Stimulated activated naive B cell treated with anti-CD40 and anti-IgM and Interleukin-4, amounts not matched to agents 10 μg/mL and 1 μg/mL and 100 μg/mL, for 72 hours (primary cell): ENCODE measurements around the gene UGT1A5.

Experiments
- ATAC-seq, 2 donors: fragments of 150-1000 bp; cut with Tn5 transposase; replicated peaks; 2 replicates each; pipeline ENCODE4 v1.10.0; 2021; ENCODE audit warnings: moderate library complexity in 1 of 2
- DNase-seq: peaks from one replicate; pipeline ENCODE4 v3.0.0; 2021
- H3K27ac Mint-ChIP-seq: one replicate; pipeline ENCODE4 v1.8.0; 2022; ENCODE audit warnings: mild to moderate bottlenecking, mixed read lengths
- H3K27me3 Mint-ChIP-seq, 2 donors: one replicate each; pipeline ENCODE4 v1.8.0; 2022; ENCODE audit warnings: mixed read lengths in 2 of 2
- H3K36me3 Mint-ChIP-seq, 2 donors: one replicate each; pipeline ENCODE4 v1.8.0; 2022; ENCODE audit warnings: mixed read lengths in 2 of 2, mild to moderate bottlenecking in 1 of 2
- H3K4me1 Mint-ChIP-seq, 2 donors: one replicate each; pipeline ENCODE4 v1.8.0; 2022; ENCODE audit warnings: mixed read lengths in 2 of 2, mild to moderate bottlenecking in 1 of 2
- H3K4me3 Mint-ChIP-seq, 2 donors: one replicate each; pipeline ENCODE4 v1.8.0; 2022; ENCODE audit warnings: mild to moderate bottlenecking in 2 of 2, mixed read lengths in 2 of 2, moderate library complexity in 1 of 2
- H3K9me3 Mint-ChIP-seq, 2 donors: one replicate each; pipeline ENCODE4 v1.8.0; 2022; ENCODE audit warnings: mixed read lengths in 2 of 2, mild to moderate bottlenecking in 1 of 2

Gene UGT1A5

GRCh38 chr2:233712611-233713261 is at the start of gene UGT1A5:
Gene UGT1A5, plus strand, starts transcription at chr2:233712907. Its CDS starts 85 bp downstream, at chr2:233712992.
- no peak for DNase-seq
- Mint-ChIP-seq H3K4me3 (no peak within 1 kb of the TSS), H3K27ac (peak within 1 kb of the TSS; percentile 16), H3K36me3 (no peaks in the 10 kb centered on the region), H3K9me3 (no peaks in the 10 kb centered on the region), H3K4me1 (peaks cover 7 to 9% of the 10 kb centered on the region in 2 donors), H3K27me3 (peaks cover 19 to 28% of the 10 kb centered on the region in 2 donors)
- no peak for ATAC-seq

- DNase-seq (no peak), ATAC-seq (no peak)
- Mint-ChIP-seq H3K4me1 (no peaks in the 10 kb centered on the region), H3K9me3 (peaks cover 0 to 6% of the 10 kb centered on the region in 2 donors), H3K4me3 (no peak overlapping the region), H3K27ac (no peak overlapping the region), H3K36me3 (no peaks in the 10 kb centered on the region), H3K27me3 (peaks cover 22 to 24% of the 10 kb centered on the region in 2 donors)
Observed at GRCh38 chr2:233663911-233664310, 48.8 kb upstream of the UGT1A5 start.

- DNase-seq, result no peak
- no peak for ATAC-seq
- Mint-ChIP-seq H3K4me3 (no peak overlapping the region), H3K27me3 (peaks cover 8 to 21% of the 10 kb centered on the region in 2 donors), H3K27ac (no peak overlapping the region), H3K9me3 (peaks cover 0 to 8% of the 10 kb centered on the region in 2 donors), H3K36me3 (no peaks in the 10 kb centered on the region), H3K4me1 (no peaks in the 10 kb centered on the region)
Observed at GRCh38 chr2:233668605-233669260, 44.0 kb upstream of the UGT1A5 start.

GRCh38 chr2:233671290-233672161 is 41.2 kb upstream of the UGT1A5 start, which contains the start of gene UGT1A9:
Gene UGT1A9, plus strand, starts transcription at chr2:233671898. Its CDS starts 37 bp downstream, at chr2:233671935.
- H3K4me1 Mint-ChIP-seq, result no peaks in the 10 kb centered on the region
- H3K27me3 Mint-ChIP-seq, result peaks cover 8 to 22% of the 10 kb centered on the region in 2 donors
- no peak within 1 kb of the TSS for H3K27ac Mint-ChIP-seq

GRCh38 chr2:233672886-233673285 is 39.8 kb upstream of the UGT1A5 start:
- Mint-ChIP-seq H3K27me3 (peaks cover 8 to 29% of the 10 kb centered on the region in 2 donors), H3K9me3 (peaks cover 0 to 8% of the 10 kb centered on the region in 2 donors), H3K4me1 (no peaks in the 10 kb centered on the region), H3K36me3 (no peaks in the 10 kb centered on the region), H3K27ac (no peak overlapping the region), H3K4me3 (no peak overlapping the region)
- DNase-seq, result no peak
- ATAC-seq, result no peak

More at GRCh38 chr2:233671290-233672161, 41.2 kb upstream of the UGT1A5 start, which contains the start of gene UGT1A9:
- no peak within 1 kb of the TSS for H3K4me3 Mint-ChIP-seq
- H3K9me3 Mint-ChIP-seq, result peaks cover 0 to 8% of the 10 kb centered on the region in 2 donors
- H3K36me3 Mint-ChIP-seq, result no peaks in the 10 kb centered on the region
- DNase-seq, result no peak
- ATAC-seq, result no peak

GRCh38 chr2:233673896-233674295 is 38.8 kb upstream of the UGT1A5 start:
- DNase-seq (no peak), ATAC-seq (no peak)
- Mint-ChIP-seq H3K4me1 (no peaks in the 10 kb centered on the region), H3K9me3 (peaks cover 0 to 2% of the 10 kb centered on the region in 2 donors), H3K36me3 (no peaks in the 10 kb centered on the region), H3K4me3 (no peak overlapping the region), H3K27me3 (peaks cover 8 to 25% of the 10 kb centered on the region in 2 donors), H3K27ac (no peak overlapping the region)

GRCh38 chr2:233674314-233674713 is 38.4 kb upstream of the UGT1A5 start:
- H3K9me3 Mint-ChIP-seq, result peaks cover 0 to 2% of the 10 kb centered on the region in 2 donors
- no peak overlapping the region for H3K27ac Mint-ChIP-seq
- no peaks in the 10 kb centered on the region for H3K4me1 Mint-ChIP-seq
- no peak for DNase-seq
- no peak overlapping the region for H3K4me3 Mint-ChIP-seq
- no peak for ATAC-seq
- no peaks in the 10 kb centered on the region for H3K36me3 Mint-ChIP-seq
- peaks cover 8 to 28% of the 10 kb centered on the region in 2 donors for H3K27me3 Mint-ChIP-seq

GRCh38 chr2:233674995-233675394 is 37.7 kb upstream of the UGT1A5 start:
- ATAC-seq (no peak), DNase-seq (no peak)
- H3K27me3 Mint-ChIP-seq, result peaks cover 12 to 28% of the 10 kb centered on the region in 2 donors
- H3K4me1 Mint-ChIP-seq, result no peaks in the 10 kb centered on the region
- H3K27ac Mint-ChIP-seq, result no peak overlapping the region
- H3K9me3 Mint-ChIP-seq, result peaks cover 0 to 2% of the 10 kb centered on the region in 2 donors
- H3K36me3 Mint-ChIP-seq, result no peaks in the 10 kb centered on the region
- H3K4me3 Mint-ChIP-seq, result no peak overlapping the region

- peaks cover 7 to 23% of the 10 kb centered on the region in 2 donors for H3K27me3 Mint-ChIP-seq
- H3K4me1 Mint-ChIP-seq, result no peaks in the 10 kb centered on the region
- H3K36me3 Mint-ChIP-seq, result no peaks in the 10 kb centered on the region
- no peak overlapping the region for H3K27ac Mint-ChIP-seq
- no peak for ATAC-seq
- no peak for DNase-seq
- H3K4me3 Mint-ChIP-seq, result no peak overlapping the region
- H3K9me3 Mint-ChIP-seq, result peaks cover 0 to 2% of the 10 kb centered on the region in 2 donors
Observed at GRCh38 chr2:233676046-233676445, 36.7 kb upstream of the UGT1A5 start.

- Mint-ChIP-seq H3K27ac (no peak overlapping the region), H3K4me3 (no peak overlapping the region), H3K36me3 (no peaks in the 10 kb centered on the region), H3K4me1 (peaks cover 0 to 3% of the 10 kb centered on the region in 2 donors), H3K27me3 (peaks cover 5 to 13% of the 10 kb centered on the region in 2 donors), H3K9me3 (no peaks in the 10 kb centered on the region)
- DNase-seq (no peak), ATAC-seq (no peak)
Observed at GRCh38 chr2:233679196-233679595, 33.5 kb upstream of the UGT1A5 start.

- no peak for ATAC-seq
- Mint-ChIP-seq H3K27ac (no peak overlapping the region), H3K36me3 (no peaks in the 10 kb centered on the region), H3K9me3 (no peaks in the 10 kb centered on the region), H3K27me3 (peaks cover 5 to 13% of the 10 kb centered on the region in 2 donors), H3K4me1 (peaks cover 0 to 3% of the 10 kb centered on the region in 2 donors), H3K4me3 (no peak overlapping the region)
- no peak for DNase-seq
Observed at GRCh38 chr2:233680361-233681045, 32.2 kb upstream of the UGT1A5 start.

GRCh38 chr2:233681521-233682099 is 31.1 kb upstream of the UGT1A5 start, which contains the start of gene UGT1A7:
Gene UGT1A7, plus strand, starts transcription at chr2:233681901. Its CDS starts 37 bp downstream, at chr2:233681938.
- Mint-ChIP-seq H3K9me3 (no peaks in the 10 kb centered on the region), H3K27ac (no peak within 1 kb of the TSS), H3K4me3 (no peak within 1 kb of the TSS), H3K4me1 (peaks cover 0 to 3% of the 10 kb centered on the region in 2 donors), H3K27me3 (peaks cover 5 to 11% of the 10 kb centered on the region in 2 donors), H3K36me3 (peaks cover 0 to under 1% of the 10 kb centered on the region in 2 donors)
- ATAC-seq, result no peak
- DNase-seq, result no peak

- Mint-ChIP-seq H3K27ac (no peak overlapping the region), H3K4me1 (peaks cover 7 to 9% of the 10 kb centered on the region in 2 donors), H3K4me3 (no peak overlapping the region), H3K9me3 (no peaks in the 10 kb centered on the region), H3K36me3 (peaks cover 0 to 3% of the 10 kb centered on the region in 2 donors), H3K27me3 (peaks cover 5 to 8% of the 10 kb centered on the region in 2 donors)
- ATAC-seq (no peak), DNase-seq (no peak)
Observed at GRCh38 chr2:233684640-233685039, 28.1 kb upstream of the UGT1A5 start.
